ENCODE measurements around the gene IRF9. TPM values are rescaled to one million over a fixed set of nuclear protein-coding genes. Genes with fewer than 3 reads are reported as not detected.

Gene IRF9
- total and polyA plus RNA-seq, 2 of the 13 experiments (the other 11 are each of a cell fraction or from before 2014, with no cell fraction given), result 14.9 to 49.7 TPM

- no TSS peak for BruUV-seq (replicated peaks)
- 92% methylated on average over 20 of the region's 20 CpGs for WGBS (ENCODE audit: low lambda C conversion rate)
- Histone ChIP-seq H3K27me3 (ENCODE audit: control insufficient read depth in 1 of 2, insufficient read depth in 2 of 2, low read length in 2 of 2) (no peaks in the 10 kb centered on the region), H3K4me1 (ENCODE audit: insufficient read depth, low read length) (no peaks in the 10 kb centered on the region), H4K20me1 (ENCODE audit: insufficient read depth, low read length) (no peaks in the 10 kb centered on the region), H2AFZ (ENCODE audit: low read length) (no peak overlapping the region), H3K9ac (ENCODE audit: insufficient read depth, low read depth, low read length) (no peak overlapping the region), H3K9me3 (ENCODE audit: low read length) (no peaks in the 10 kb centered on the region), H3K4me3 (replicated peaks in 1 of 3; ENCODE audit: insufficient read depth in 1 of 3, low read depth in 2 of 3, low read length in 3 of 3) (no peak overlapping the region), H3K79me2 (ENCODE audit: insufficient read depth, low read length) (no peaks in the 10 kb centered on the region), H3K36me3 (replicated peaks in 1 of 2; ENCODE audit: control insufficient read depth in 1 of 2, insufficient read depth in 2 of 2, low read length in 2 of 2) (peaks cover 4 to 9% of the 10 kb centered on the region in 2 experiments; a peak in 3 of 5 replicates), H3K27ac (ENCODE audit: extremely low read length, insufficient read depth, low read length) (no peak overlapping the region), H3K4me2 (ENCODE audit: low read depth, low read length) (no peak overlapping the region)
- in situ Hi-C loops (cut with HindIII; ENCODE audit: extremely low pct_ligation_motif_present, low pct_unique_long_range_greater_than_20kb), result no loop called here
- TF ChIP-seq AGO2 (optimal IDR thresholded peaks at IDR 0.05; ENCODE audit: low read depth, low read length) (peak; percentile 34), ZSCAN22 (CRISPR knock-in tag; IDR thresholded peaks at IDR 0.05) (no peak), DZIP1 (CRISPR knock-in tag; IDR thresholded peaks at IDR 0.05) (0 out of 2 replicates have a peak, but pooled peaks have one; percentile 31), ZBTB44 (CRISPR knock-in tag; IDR thresholded peaks at IDR 0.05) (no peak), POLR2G (IDR thresholded peaks at IDR 0.05; ENCODE audit: low read depth, low read length) (peak; percentile 23), GABPB1 (CRISPR knock-in tag; IDR thresholded peaks at IDR 0.05) (0 out of 2 replicates have a peak, but pooled peaks have one; percentile 9), ZBTB38 (CRISPR knock-in tag; IDR thresholded peaks at IDR 0.05) (peak; percentile 76), SSRP1 (CRISPR knock-in tag; IDR thresholded peaks at IDR 0.05) (peak; percentile 37; the same call in 1 of the 2 replicates)
- intact Hi-C loops (cut with micrococcal nuclease; ENCODE audit: unreplicated experiment), result no loop called here
- FAIRE-seq (no peak), DNase-seq (ENCODE audit: low spot score) (no peak), ATAC-seq (peak; percentile 12)
- ChIA-PET CTCF (ENCODE audit: low intra/inter-chr PET ratio, low total read pairs) (no interaction called here), POLR2A (interaction anchor here (1.0 to 3.3 kb wide), 4 partner anchors 8 to 26 kb away, joined by 3 to 13 read pairs (median 8); partner anchors contain the start of genes IRF9, PSME2 and RNF31)
Observed at GRCh38 chr14:24172871-24173281, 11.8 kb downstream of the IRF9 start.

All from HepG2 (cell line).